Transverse colon (tissue), 4 donors: ENCODE results near the gene OOEP.

Experiments
- POLR2A ChIP-seq: fragments of 450-650 bp; IDR thresholded peaks from one replicate; pipeline ENCODE4 v1.6.1; 2016; ENCODE audit warnings: antibody characterized with exemption, mild to moderate bottlenecking, moderate library complexity
- POLR2AphosphoS5 ChIP-seq, 3 donors: sonication (generic); formaldehyde crosslinking; IDR thresholded peaks; one replicate each; pipeline ENCODE4 v1.6.1; 2016; ENCODE audit warnings: antibody characterized with exemption in 3 of 3
- TF ChIP-seq, protein P1 (sequence below), 5 experiments: fragments of 200-600 bp in 3 of 5; fragments of 450-650 bp in 2 of 5; sonication (generic) in 3 of 5; IDR thresholded peaks; 1 replicate in 2 of 5; 2 replicates in 3 of 5; pipeline ENCODE4 v1.5.1; 2016 to 2017; ENCODE audit warnings: antibody characterized with exemption in 5 of 5, inconsistent platforms in 3 of 5, mild to moderate bottlenecking in 2 of 5, moderate library complexity in 1 of 5

GRCh38 chr6:73363537-73363875 lies 6.2 kb downstream of the OOEP start:
- TF ChIP-seq, protein P1, sequence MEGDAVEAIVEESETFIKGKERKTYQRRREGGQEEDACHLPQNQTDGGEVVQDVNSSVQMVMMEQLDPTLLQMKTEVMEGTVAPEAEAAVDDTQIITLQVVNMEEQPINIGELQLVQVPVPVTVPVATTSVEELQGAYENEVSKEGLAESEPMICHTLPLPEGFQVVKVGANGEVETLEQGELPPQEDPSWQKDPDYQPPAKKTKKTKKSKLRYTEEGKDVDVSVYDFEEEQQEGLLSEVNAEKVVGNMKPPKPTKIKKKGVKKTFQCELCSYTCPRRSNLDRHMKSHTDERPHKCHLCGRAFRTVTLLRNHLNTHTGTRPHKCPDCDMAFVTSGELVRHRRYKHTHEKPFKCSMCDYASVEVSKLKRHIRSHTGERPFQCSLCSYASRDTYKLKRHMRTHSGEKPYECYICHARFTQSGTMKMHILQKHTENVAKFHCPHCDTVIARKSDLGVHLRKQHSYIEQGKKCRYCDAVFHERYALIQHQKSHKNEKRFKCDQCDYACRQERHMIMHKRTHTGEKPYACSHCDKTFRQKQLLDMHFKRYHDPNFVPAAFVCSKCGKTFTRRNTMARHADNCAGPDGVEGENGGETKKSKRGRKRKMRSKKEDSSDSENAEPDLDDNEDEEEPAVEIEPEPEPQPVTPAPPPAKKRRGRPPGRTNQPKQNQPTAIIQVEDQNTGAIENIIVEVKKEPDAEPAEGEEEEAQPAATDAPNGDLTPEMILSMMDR (IDR thresholded peaks at IDR 0.05) = no peak
- TF ChIP-seq POLR2AphosphoS5 (IDR thresholded peaks at IDR 0.05) (no peak), POLR2A (no peak)
